HepG2 (cell line): ENCODE data around the gene DYNC1LI1. TPM values are rescaled to one million over a fixed set of nuclear protein-coding genes. Genes with fewer than 3 reads are reported as not detected.

Source experiments
- ATAC-seq: fragments of 200-7000 bp; cut with Tn5 transposase; 3 replicates; pipeline ENCODE4 v1.9.1; 2020; ENCODE audit warnings: mild to moderate bottlenecking, moderate library complexity
- BruUV-seq: library from RNA; stranded (reverse); fragments of 400-500 nt; replicated peaks from 2 replicates; lab custom pipeline; 2021; lab: Mats Ljungman, UMichigan
- CTCF ChIA-PET: fragments of 300-600 bp; formaldehyde crosslinking; extraction: SDS; loops from one replicate; lab custom pipeline; 2021; ENCODE audit warnings: low total read pairs, inconsistent platforms, low intra/inter-chr PET ratio; lab: Yijun Ruan, JAX
- POLR2A ChIA-PET: fragments of 350-600 bp; sonication (Branson Sonifier 250); formaldehyde crosslinking; loops from one replicate; lab custom pipeline; 2020; ENCODE audit warnings: antibody characterized with exemption, inconsistent platforms; lab: Yijun Ruan, JAX
- DNase-seq: peaks from one replicate; pipeline ENCODE4 v3.0.0-alpha.2; 2015; ENCODE audit warnings: low spot score
- FAIRE-seq: peaks from 3 replicates; lab custom pipeline; 2011; peaks lifted over from hg19 to GRCh38; lab: Jason Lieb, UNC
- H2AFZ ChIP-seq: one replicate; pipeline ENCODE4 v1.6.1; 2011; ENCODE audit warnings: low read length, inconsistent platforms
- H3K27ac ChIP-seq: fragments of 300-600 bp; 3 replicates; pipeline ENCODE4 v1.8.0; 2011; ENCODE audit warnings: mixed run types, mild to moderate bottlenecking, mixed read lengths, low read length, inconsistent platforms; ENCODE audit not compliant: insufficient read depth; ENCODE audit errors: extremely low read length
- H3K27me3 ChIP-seq, 2 experiments: fragments of 200-600 bp in 1 of 2; 2 replicates in 1 of 2; 3 replicates in 1 of 2; pipeline versions ENCODE4 v1.6.0 to v1.8.0; 2011; ENCODE audit warnings: low read length in 2 of 2, mild to moderate bottlenecking in 2 of 2, moderate library complexity in 2 of 2, inconsistent platforms in 1 of 2; ENCODE audit not compliant: insufficient read depth in 2 of 2, control insufficient read depth in 1 of 2
- H3K36me3 ChIP-seq, 2 experiments: fragments of 200-600 bp in 1 of 2; replicated peaks in 1 of 2; 2 replicates in 1 of 2; 3 replicates in 1 of 2; pipeline versions ENCODE4 v1.5.1 to v1.8.0; 2011; ENCODE audit warnings: low read length in 2 of 2, inconsistent platforms in 1 of 2; ENCODE audit not compliant: insufficient read depth in 2 of 2, control insufficient read depth in 1 of 2
- H3K4me1 ChIP-seq: 2 replicates; pipeline ENCODE4 v1.5.1; 2012; ENCODE audit warnings: low read length, inconsistent platforms; ENCODE audit not compliant: insufficient read depth
- H3K4me2 ChIP-seq: 2 replicates; pipeline ENCODE4 v1.6.0; 2011; ENCODE audit warnings: low read depth, low read length, inconsistent platforms
- H3K4me3 ChIP-seq, 3 experiments: fragments of 200-600 bp in 1 of 3; sonication (generic), shearing (Covaris generic) in 1 of 3; replicated peaks in 1 of 3; 2 replicates each; pipeline ENCODE4 v1.5.1; 2011 to 2016; ENCODE audit warnings: low read length in 3 of 3, inconsistent platforms in 2 of 3, low read depth in 2 of 3, mild to moderate bottlenecking in 2 of 3, control low read depth in 1 of 3, mixed read lengths in 1 of 3; ENCODE audit not compliant: insufficient read depth in 1 of 3
- H3K79me2 ChIP-seq: one replicate; pipeline ENCODE4 v1.6.1; 2011; ENCODE audit warnings: low read length, inconsistent platforms; ENCODE audit not compliant: insufficient read depth
- H3K9ac ChIP-seq: 2 replicates; pipeline ENCODE4 v1.6.0; 2011; ENCODE audit warnings: mild to moderate bottlenecking, low read depth, low read length, inconsistent platforms; ENCODE audit not compliant: insufficient read depth
- H3K9me3 ChIP-seq: 2 replicates; pipeline ENCODE4 v1.5.1; 2012; ENCODE audit warnings: mild to moderate bottlenecking, low read length
- H4K20me1 ChIP-seq: 2 replicates; pipeline ENCODE4 v1.6.0; 2011; ENCODE audit warnings: inconsistent platforms, mild to moderate bottlenecking, low read length, moderate library complexity; ENCODE audit not compliant: insufficient read depth
- FOXP1 ChIP-seq, 2 experiments: fragments of 450-650 bp in 1 of 2; IDR thresholded peaks; 2 replicates each; pipeline ENCODE4 v1.6.1; 2017 to 2018; ENCODE audit warnings: antibody characterized with exemption in 1 of 2
- PPARG ChIP-seq: conservative IDR thresholded peaks from 2 replicates; pipeline ENCODE4 v1.6.1; 2016; ENCODE audit warnings: missing biosample characterization, missing genetic modification reagents
- TAF1 ChIP-seq: sonication (generic); formaldehyde crosslinking; IDR thresholded peaks from 2 replicates; pipeline ENCODE4 v1.4.0; 2020; ENCODE audit warnings: missing genetic modification reagents
- ZMYM4 ChIP-seq: sonication (generic); formaldehyde crosslinking; IDR thresholded peaks from 2 replicates; pipeline ENCODE4 v1.8.1; 2023; ENCODE audit warnings: mild to moderate bottlenecking, missing genetic modification reagents
- WGBS: methylation state at CpG from one replicate; pipeline ENCODE4 v1.1.6; 2017; ENCODE audit warnings: low lambda C conversion rate; 5-methylcytosine and 5-hydroxymethylcytosine counted together
- in situ Hi-C: cut with HindIII; loops from 2 replicates; pipeline ENCODE4 v1.10.0; 2017; ENCODE audit warnings: low pct_unique_long_range_greater_than_20kb; ENCODE audit not compliant: extremely low pct_ligation_motif_present
- intact Hi-C: fragments of 100-400 bp; cut with micrococcal nuclease; formaldehyde crosslinking; loops from one replicate; pipeline ENCODE4 v1.10.0; 2022; ENCODE audit not compliant: unreplicated experiment
- polyA plus RNA-seq, 8 experiments: library from polyadenylated mRNA; depleted of rRNA in 3 of 8; stranded (reverse) in 7 of 8; unstranded in 1 of 8; fragments of >200 nt; fragmentation: Illumina TruSeq in 4 of 8; extraction: Trizol in 4 of 8; gene quantifications; 2 replicates each; pipeline versions ENCODE4 v1.2.1 to v1.2.3, GENCODE V29; 2011 to 2016; ENCODE audit warnings: low read depth in 4 of 8, missing spikeins in 1 of 8, mixed read lengths in 1 of 8; ENCODE audit not compliant: insufficient read depth in 1 of 8
- total RNA-seq, 5 experiments: library from RNA; depleted of rRNA; stranded (reverse); fragments of >200 nt; fragmentation: Illumina TruSeq; extraction: Trizol; gene quantifications; 2 replicates each; pipeline ENCODE4 v1.2.3, GENCODE V29; 2016; ENCODE audit warnings: low read depth in 1 of 5
- TF ChIP-seq, protein P1 (sequence below): fragments of 450-650 bp; IDR thresholded peaks from 2 replicates; pipeline ENCODE4 v1.6.1; 2017

The DYNC1LI1 gene
- total and polyA plus RNA-seq, 2 of the 13 experiments (the other 11 are each of a cell fraction or from before 2014, with no cell fraction given): 13.4 to 37.1 TPM

DNA sequence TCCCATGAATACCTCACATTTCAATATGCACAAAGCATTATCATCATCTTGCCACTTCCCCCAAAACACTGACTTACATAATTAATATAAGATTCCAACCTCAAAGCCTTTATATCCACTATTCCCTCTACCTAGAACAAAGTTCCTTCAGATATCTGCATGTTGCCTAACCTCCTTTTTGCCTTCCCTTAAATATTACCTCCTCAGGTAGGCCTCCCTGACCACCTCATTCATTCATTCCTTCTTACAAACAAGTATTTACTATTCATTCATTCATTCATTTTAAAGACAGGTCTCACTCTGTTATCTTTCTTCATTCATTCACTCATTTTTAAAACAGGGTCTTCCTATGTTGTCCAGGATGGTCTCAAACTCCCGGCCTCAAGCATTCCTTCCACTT lies 18.6 kb downstream of the DYNC1LI1 start:
- Histone ChIP-seq H3K27me3 (no peaks in the 10 kb centered on the region), H2AFZ (no peak overlapping the region), H3K4me2 (no peak overlapping the region), H3K4me1 (peaks cover 18% of the 10 kb centered on the region), H3K9me3 (no peaks in the 10 kb centered on the region), H3K4me3 (no peak overlapping the region), H3K27ac (no peak overlapping the region), H4K20me1 (no peaks in the 10 kb centered on the region; the same call in 1 of the 2 replicates), H3K79me2 (peaks cover 76% of the 10 kb centered on the region), H3K36me3 (no peaks in the 10 kb centered on the region), H3K9ac (no peak overlapping the region)
- ATAC-seq (no peak), DNase-seq (no peak), FAIRE-seq (no peak)
- CTCF ChIA-PET: no interaction called here
- 97% methylated on average over 1 of the region's 1 CpG for WGBS
- POLR2A ChIA-PET: no interaction called here
- intact Hi-C loops (no loop called here), in situ Hi-C loops (no loop called here)
- TF ChIP-seq, protein P1, sequence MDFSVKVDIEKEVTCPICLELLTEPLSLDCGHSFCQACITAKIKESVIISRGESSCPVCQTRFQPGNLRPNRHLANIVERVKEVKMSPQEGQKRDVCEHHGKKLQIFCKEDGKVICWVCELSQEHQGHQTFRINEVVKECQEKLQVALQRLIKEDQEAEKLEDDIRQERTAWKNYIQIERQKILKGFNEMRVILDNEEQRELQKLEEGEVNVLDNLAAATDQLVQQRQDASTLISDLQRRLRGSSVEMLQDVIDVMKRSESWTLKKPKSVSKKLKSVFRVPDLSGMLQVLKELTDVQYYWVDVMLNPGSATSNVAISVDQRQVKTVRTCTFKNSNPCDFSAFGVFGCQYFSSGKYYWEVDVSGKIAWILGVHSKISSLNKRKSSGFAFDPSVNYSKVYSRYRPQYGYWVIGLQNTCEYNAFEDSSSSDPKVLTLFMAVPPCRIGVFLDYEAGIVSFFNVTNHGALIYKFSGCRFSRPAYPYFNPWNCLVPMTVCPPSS: no peak
- TF ChIP-seq PPARG (CRISPR knock-in tag): no peak
- no peak for TF ChIP-seq FOXP1 (IDR thresholded peaks at IDR 0.05)
- TF ChIP-seq FOXP1 (CRISPR knock-in tag; IDR thresholded peaks at IDR 0.05): no peak
- TF ChIP-seq ZMYM4 (CRISPR knock-in tag): no peak
- BruUV-seq: no TSS peak

DNA sequence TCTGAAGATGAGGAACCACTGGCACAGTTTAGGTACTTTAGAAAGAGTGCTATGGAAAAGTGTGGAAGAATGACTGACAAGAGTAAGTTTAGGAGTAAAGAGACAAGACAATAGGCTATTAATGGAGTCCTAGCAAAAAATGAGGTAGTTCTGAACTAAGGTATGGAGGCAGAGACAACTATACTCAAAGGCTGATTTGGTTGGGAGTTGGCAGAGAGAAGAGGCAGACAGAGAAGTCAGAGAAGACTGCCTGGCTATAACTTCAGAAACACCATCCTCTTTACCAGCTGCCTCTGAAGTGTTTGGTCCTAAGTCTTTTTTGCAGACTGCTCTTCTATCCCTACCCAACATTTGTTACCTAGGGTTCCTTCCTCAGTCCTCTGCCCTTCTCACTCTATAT lies 19.2 kb downstream of the DYNC1LI1 start:
- BruUV-seq: no TSS peak
- DNase-seq (no peak), ATAC-seq (no peak)
- Histone ChIP-seq H3K9me3 (no peaks in the 10 kb centered on the region), H3K27ac (no peak overlapping the region)
- ChIA-PET POLR2A (no interaction called here), CTCF (no interaction called here)
- intact Hi-C loops: no loop called here
- no peak for TF ChIP-seq TAF1
- TF ChIP-seq, all 625 proteins: peak for 0
- H2AFZ ChIP-seq: no peak overlapping the region
- H4K20me1 ChIP-seq: no peaks in the 10 kb centered on the region; the same call in 1 of the 2 replicates
- no peak overlapping the region for H3K9ac ChIP-seq
- no peak for FAIRE-seq
- in situ Hi-C loops: no loop called here
- peaks cover 72% of the 10 kb centered on the region for H3K79me2 ChIP-seq
- no peak overlapping the region for H3K4me2 ChIP-seq
- peaks cover 15% of the 10 kb centered on the region for H3K4me1 ChIP-seq
- H3K27me3 ChIP-seq: no peaks in the 10 kb centered on the region
- no peak overlapping the region for H3K4me3 ChIP-seq
- no peaks in the 10 kb centered on the region for H3K36me3 ChIP-seq
